Natural killer cell (primary cell): Measurements from ENCODE around the gene NMNAT3. TPM values are rescaled to one million over a fixed set of nuclear protein-coding genes. Genes with fewer than 3 reads are reported as not detected.

Experiments used
- ATAC-seq, 3 donors: fragments of 150-1000 bp in 2 of 3; fragments of 200-7000 bp in 1 of 3; cut with Tn5 transposase; 1 replicate in 1 of 3; 2 replicates in 2 of 3; pipeline ENCODE4 v1.10.0; 2021; ENCODE audit warnings: mild to moderate bottlenecking in 2 of 3, moderate library complexity in 2 of 3
- DNase-seq, 2 donors: peaks; one replicate each; pipeline versions ENCODE4 v3.0.0 to v3.0.0-alpha.2; 2013 to 2021; ENCODE audit warnings: mixed read lengths in 1 of 2
- H3K27ac ChIP-seq: one replicate; pipeline ENCODE4 v1.5.1; 2013; ENCODE audit warnings: mild to moderate bottlenecking, low read length
- H3K27me3 ChIP-seq: one replicate; pipeline ENCODE4 v1.6.1; 2013; ENCODE audit warnings: low read length; ENCODE audit not compliant: control insufficient read depth, insufficient read depth
- H3K36me3 ChIP-seq: one replicate; pipeline ENCODE4 v1.6.1; 2013; ENCODE audit warnings: low read length; ENCODE audit not compliant: control insufficient read depth, insufficient read depth
- H3K4me1 ChIP-seq: one replicate; pipeline ENCODE4 v1.6.1; 2013; ENCODE audit warnings: low read length; ENCODE audit not compliant: control insufficient read depth, insufficient read depth
- H3K4me3 ChIP-seq: one replicate; pipeline ENCODE4 v1.5.1; 2013; ENCODE audit warnings: low read length
- H3K9me3 ChIP-seq: one replicate; pipeline ENCODE4 v1.6.1; 2013; ENCODE audit warnings: low read length; ENCODE audit not compliant: control insufficient read depth, insufficient read depth
- H3K27ac Mint-ChIP-seq, 2 donors: one replicate each; pipeline ENCODE4 v1.8.0; 2022; ENCODE audit warnings: mild to moderate bottlenecking in 2 of 2, mixed read lengths in 2 of 2, moderate library complexity in 1 of 2
- H3K27me3 Mint-ChIP-seq, 2 donors: one replicate each; pipeline ENCODE4 v1.8.0; 2022; ENCODE audit warnings: low read depth in 2 of 2, mixed read lengths in 2 of 2
- H3K36me3 Mint-ChIP-seq: one replicate; pipeline ENCODE4 v1.8.0; 2022; ENCODE audit warnings: mixed read lengths
- H3K4me1 Mint-ChIP-seq, 2 donors: one replicate each; pipeline ENCODE4 v1.8.0; 2022; ENCODE audit warnings: mixed read lengths in 2 of 2
- H3K4me3 Mint-ChIP-seq: one replicate; pipeline ENCODE4 v1.8.0; 2022; ENCODE audit warnings: mild to moderate bottlenecking, moderate library complexity, mixed read lengths
- H3K9me3 Mint-ChIP-seq, 2 donors: one replicate each; pipeline ENCODE4 v1.8.0; 2022; ENCODE audit warnings: mixed read lengths in 2 of 2
- CTCF ChIP-seq: fragments of 200-600 bp; IDR thresholded peaks from one replicate; pipeline ENCODE4 v1.8.0; 2022; ENCODE audit warnings: antibody characterized with exemption
- WGBS: methylation state at CpG from one replicate; pipeline ENCODE4 v1.1.7; 2013; ENCODE audit warnings: missing lambda C conversion rate; ENCODE audit not compliant: insufficient coverage; 5-methylcytosine and 5-hydroxymethylcytosine counted together
- intact Hi-C: fragments of 100-400 bp; cut with micrococcal nuclease; formaldehyde crosslinking; loops from one replicate; pipeline ENCODE4 v1.14.2; 2022
- total RNA-seq, 4 donors: library from RNA; stranded (reverse); fragments of 120-200 nt in 1 of 4; gene quantifications; one replicate each; pipeline versions ENCODE4 v1.2.3 to v1.2.4, GENCODE V29; 2013 to 2022

Gene NMNAT3
- 1 to 10 TPM; 1.6 to 3.7 (median 2.2) TPM for total RNA-seq
- total RNA-seq (2013), result 5.3 TPM

GRCh38 chr3:139677388-139678155 lies at the start of gene NMNAT3:
TSS of gene NMNAT3 (minus strand) at chr3:139677972. CDS start at chr3:139627724, 50,248 bp downstream.
- no peaks in the 10 kb centered on the region for H3K9me3 ChIP-seq
- TF ChIP-seq CTCF, result no peak
- ATAC-seq (peak; percentile 97 to 99 (median 98)), DNase-seq (peak; percentile 76 to 88)
- peak within 1 kb of the TSS; percentile 91 for H3K27ac ChIP-seq
- H3K27me3 Mint-ChIP-seq, result peaks cover 7% of the 10 kb centered on the region in 2 donors
- intact Hi-C loops, result no loop called here
- peak within 1 kb of the TSS; percentile 48 to 80 for H3K27ac Mint-ChIP-seq
- H3K36me3 Mint-ChIP-seq, result no peaks in the 10 kb centered on the region
- 1% methylated on average over 59 of the region's 65 CpGs for WGBS
- peak within 1 kb of the TSS; percentile 79 for H3K4me3 Mint-ChIP-seq
- peaks cover 9 to 13% of the 10 kb centered on the region in 2 donors for H3K4me1 Mint-ChIP-seq
- H3K27me3 ChIP-seq, result no peaks in the 10 kb centered on the region
- peak within 1 kb of the TSS; percentile 80 for H3K4me3 ChIP-seq
- H3K4me1 ChIP-seq, result peaks cover 12% of the 10 kb centered on the region
- no peaks in the 10 kb centered on the region for H3K36me3 ChIP-seq
- no peaks in the 10 kb centered on the region for H3K9me3 Mint-ChIP-seq

GRCh38 chr3:139721370-139721769 lies 43.6 kb upstream of the NMNAT3 start:
- no peak overlapping the region for H3K27ac Mint-ChIP-seq
- Histone ChIP-seq H3K27me3 (no peaks in the 10 kb centered on the region), H3K4me1 (no peaks in the 10 kb centered on the region), H3K4me3 (no peak overlapping the region), H3K9me3 (no peaks in the 10 kb centered on the region), H3K27ac (no peak overlapping the region), H3K36me3 (no peaks in the 10 kb centered on the region)
- H3K36me3 Mint-ChIP-seq, result no peaks in the 10 kb centered on the region
- intact Hi-C loops, result no loop called here
- H3K9me3 Mint-ChIP-seq, result peaks cover 0 to 5% of the 10 kb centered on the region in 2 donors
- DNase-seq (no peak), ATAC-seq (no peak)
- no peaks in the 10 kb centered on the region for H3K4me1 Mint-ChIP-seq
- H3K4me3 Mint-ChIP-seq, result no peak overlapping the region
- 100% methylated on average over 1 of the region's 1 CpG for WGBS
- no peak for TF ChIP-seq CTCF
- H3K27me3 Mint-ChIP-seq, result peaks cover 0 to 9% of the 10 kb centered on the region in 2 donors

GRCh38 chr3:139718415-139718814 lies 40.6 kb upstream of the NMNAT3 start:
- no peak overlapping the region for H3K4me3 Mint-ChIP-seq
- H3K4me1 Mint-ChIP-seq, result no peaks in the 10 kb centered on the region
- DNase-seq, result no peak
- no peaks in the 10 kb centered on the region for H3K27me3 Mint-ChIP-seq
- H3K36me3 ChIP-seq, result no peaks in the 10 kb centered on the region
- peaks cover 0 to 3% of the 10 kb centered on the region in 2 donors for H3K9me3 Mint-ChIP-seq
- TF ChIP-seq CTCF, result no peak
- H3K27ac Mint-ChIP-seq, result no peak overlapping the region
- no peaks in the 10 kb centered on the region for H3K9me3 ChIP-seq
- intact Hi-C loops, result no loop called here
- no peaks in the 10 kb centered on the region for H3K27me3 ChIP-seq
- H3K27ac ChIP-seq, result no peak overlapping the region
- ATAC-seq, result no peak
- 54% methylated on average over 2 of the region's 3 CpGs for WGBS
- no peak overlapping the region for H3K4me3 ChIP-seq
- no peaks in the 10 kb centered on the region for H3K36me3 Mint-ChIP-seq
- no peaks in the 10 kb centered on the region for H3K4me1 ChIP-seq
